G401.6 (cell line): ENCODE data around the gene FGFR1OP2.
"Not testable (repeated sequence)": the region's sequence is repeated elsewhere in the genome, so short reads cannot be mapped to it uniquely, and the experiment has no call there.

Experiments
- FAIRE-seq: peaks from 2 replicates; lab custom pipeline; 2012; peaks lifted over from hg19 to GRCh38; lab: Jason Lieb, UNC

Gene FGFR1OP2

GRCh38 chr12:26941215-26941594 lies 2.9 kb downstream of the FGFR1OP2 start:
- FAIRE-seq: no peak

GRCh38 chr12:26948309-26948708 lies 10.0 kb downstream of the FGFR1OP2 start:
- no peak for FAIRE-seq

- FAIRE-seq: no peak
Observed at GRCh38 chr12:26953447-26953846, 15.2 kb downstream of the FGFR1OP2 start.

- FAIRE-seq: no peak
Observed at GRCh38 chr12:26954027-26954426, 15.8 kb downstream of the FGFR1OP2 start.

GRCh38 chr12:26961391-26961790 lies 23.1 kb downstream of the FGFR1OP2 start:
- FAIRE-seq: not testable (repeated sequence)

GRCh38 chr12:26961803-26962202 lies 23.5 kb downstream of the FGFR1OP2 start:
- no peak for FAIRE-seq

GRCh38 chr12:26963413-26963812 lies 25.1 kb downstream of the FGFR1OP2 start:
- FAIRE-seq: peak; percentile 31

GRCh38 chr12:26966842-26967241 lies 28.6 kb downstream of the FGFR1OP2 start:
- no peak for FAIRE-seq

- no peak for FAIRE-seq
Observed at GRCh38 chr12:26970136-26970535, 31.9 kb downstream of the FGFR1OP2 start.

GRCh38 chr12:26971963-26972362 lies 33.7 kb downstream of the FGFR1OP2 start:
- FAIRE-seq: no peak

- FAIRE-seq: no peak
Observed at GRCh38 chr12:26976687-26977086, 38.4 kb downstream of the FGFR1OP2 start.

GRCh38 chr12:26978801-26979200 lies 40.5 kb downstream of the FGFR1OP2 start:
- FAIRE-seq: no peak

GRCh38 chr12:26979733-26980132 lies 41.5 kb downstream of the FGFR1OP2 start:
- no peak for FAIRE-seq

- FAIRE-seq: no peak
Observed at GRCh38 chr12:26982866-26983265, 44.6 kb downstream of the FGFR1OP2 start.

GRCh38 chr12:26987634-26988424 lies 49.6 kb downstream of the FGFR1OP2 start:
- FAIRE-seq: no peak

GRCh38 chr12:26988703-26989102 lies 50.4 kb downstream of the FGFR1OP2 start:
- no peak for FAIRE-seq

GRCh38 chr12:26989873-26990272 lies 51.6 kb downstream of the FGFR1OP2 start:
- FAIRE-seq: no peak

- no peak for FAIRE-seq
Observed at GRCh38 chr12:26991826-26992225, 53.6 kb downstream of the FGFR1OP2 start.

- FAIRE-seq: no peak
Observed at GRCh38 chr12:26994109-26994508, 55.8 kb downstream of the FGFR1OP2 start.

- FAIRE-seq: no peak
Observed at GRCh38 chr12:26995706-26996105, 57.4 kb downstream of the FGFR1OP2 start.

- FAIRE-seq: no peak
Observed at GRCh38 chr12:26997003-26997402, 58.7 kb downstream of the FGFR1OP2 start.

- no peak for FAIRE-seq
Observed at GRCh38 chr12:27000961-27001360, 62.7 kb downstream of the FGFR1OP2 start.

GRCh38 chr12:27001663-27002062 lies 63.4 kb downstream of the FGFR1OP2 start:
- no peak for FAIRE-seq

- no peak for FAIRE-seq
Observed at GRCh38 chr12:27002141-27002540, 63.9 kb downstream of the FGFR1OP2 start.
